HG03175 (cell line): ENCODE data around the gene RGP1.
A peak's percentile ranks its signal among the peaks of the same experiment; 100 is the strongest.

Source experiments
- ATAC-seq: cut with Tn5 transposase; IDR thresholded peaks from one replicate; pipeline ENCODE4 v1.9.1; 2021; ENCODE audit warnings: mild to moderate bottlenecking, moderate library complexity; ENCODE audit not compliant: unreplicated experiment

Gene RGP1

DNA sequence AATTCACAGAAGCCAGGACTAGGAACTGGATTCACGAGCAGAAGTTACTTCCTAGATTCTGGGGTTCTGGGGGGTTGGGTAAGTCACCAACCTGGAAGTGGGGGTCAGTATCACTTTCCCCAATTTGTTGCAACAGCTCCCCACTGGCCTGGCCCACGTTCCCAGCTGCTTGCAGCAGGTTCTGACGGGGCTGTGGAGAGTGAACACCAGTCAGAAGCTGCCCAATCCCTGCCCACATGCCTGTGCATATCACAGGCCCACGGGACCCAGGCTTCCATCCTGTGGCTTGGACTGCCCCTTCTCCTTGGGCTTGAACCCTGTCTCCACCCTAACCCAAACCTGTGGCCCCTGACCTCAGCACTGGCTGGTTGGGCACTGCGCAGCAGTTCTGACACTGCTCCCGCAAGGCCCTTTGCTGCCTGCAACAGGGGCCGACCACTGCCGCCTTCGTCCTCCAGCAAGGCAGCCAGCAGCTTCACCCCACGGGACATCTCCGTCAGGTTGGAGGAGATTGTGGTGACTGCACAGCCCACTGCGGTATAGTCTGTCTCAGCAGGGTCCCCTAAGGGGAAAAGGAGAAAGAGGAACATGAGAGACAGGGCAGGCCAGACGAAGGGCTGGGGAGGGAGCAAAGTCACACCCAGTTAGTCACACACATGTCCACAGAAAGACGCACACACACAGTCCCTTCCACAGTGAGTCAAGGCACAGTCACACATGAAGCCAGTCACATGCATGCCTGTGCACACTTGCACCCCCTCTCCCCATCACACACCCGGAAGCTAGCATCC, 30.2 kb upstream of the RGP1 start:
- no peak for ATAC-seq

- ATAC-seq: no peak
These were observed 29.5 kb upstream of the RGP1 start for GRCh38 chr9:35719546-35719945.

DNA sequence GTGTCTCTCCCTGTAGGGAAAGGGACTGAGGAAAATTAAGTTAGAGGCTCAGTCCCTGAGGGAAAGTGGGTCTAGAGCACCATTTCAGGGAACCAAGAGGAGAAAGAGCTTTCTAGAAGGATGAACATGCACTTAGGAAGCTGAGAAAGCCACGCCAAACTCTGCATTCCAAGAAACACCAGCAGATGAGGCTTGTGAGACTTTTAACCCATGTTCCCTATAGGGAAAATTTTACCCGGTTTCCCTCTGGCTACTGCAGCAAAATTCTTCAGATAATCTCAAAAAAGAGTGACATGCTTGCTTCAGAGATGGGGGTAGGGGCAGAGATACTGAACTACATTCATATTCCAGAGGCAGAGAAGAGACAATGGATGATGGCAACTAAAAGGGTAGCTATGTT, 25.7 kb upstream of the RGP1 start:
- no peak for ATAC-seq

DNA sequence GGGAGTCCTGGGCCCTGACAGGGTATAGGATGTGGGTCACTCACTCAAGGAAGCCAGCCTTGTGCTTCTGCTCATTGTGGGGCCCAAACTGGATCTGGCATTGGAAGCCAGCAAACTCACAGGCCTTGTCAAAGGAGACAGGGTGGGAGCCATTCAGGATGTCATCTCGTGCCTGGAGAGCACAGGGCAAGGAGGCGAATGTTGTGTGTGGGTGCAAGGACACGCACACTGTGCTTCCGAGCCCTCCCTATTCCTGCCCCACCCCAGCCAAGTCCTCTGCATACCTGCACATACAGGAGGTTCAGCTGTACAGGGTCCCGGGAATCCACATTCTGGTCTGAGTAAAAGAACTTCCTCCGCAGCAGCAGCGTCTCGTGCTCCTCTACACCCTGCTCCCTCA, 25.2 kb upstream of the RGP1 start:
- ATAC-seq: no peak

- ATAC-seq: no peak
These were observed 23.7 kb upstream of the RGP1 start for GRCh38 chr9:35725362-35725761.

GRCh38 chr9:35726931-35727330, 22.2 kb upstream of the RGP1 start:
- no peak for ATAC-seq

- no peak for ATAC-seq
These were observed 21.4 kb upstream of the RGP1 start for GRCh38 chr9:35727676-35728040.

- no peak for ATAC-seq
These were observed 20.8 kb upstream of the RGP1 start for GRCh38 chr9:35728041-35728971.

GRCh38 chr9:35729101-35729500, 20.0 kb upstream of the RGP1 start:
- ATAC-seq: no peak

DNA sequence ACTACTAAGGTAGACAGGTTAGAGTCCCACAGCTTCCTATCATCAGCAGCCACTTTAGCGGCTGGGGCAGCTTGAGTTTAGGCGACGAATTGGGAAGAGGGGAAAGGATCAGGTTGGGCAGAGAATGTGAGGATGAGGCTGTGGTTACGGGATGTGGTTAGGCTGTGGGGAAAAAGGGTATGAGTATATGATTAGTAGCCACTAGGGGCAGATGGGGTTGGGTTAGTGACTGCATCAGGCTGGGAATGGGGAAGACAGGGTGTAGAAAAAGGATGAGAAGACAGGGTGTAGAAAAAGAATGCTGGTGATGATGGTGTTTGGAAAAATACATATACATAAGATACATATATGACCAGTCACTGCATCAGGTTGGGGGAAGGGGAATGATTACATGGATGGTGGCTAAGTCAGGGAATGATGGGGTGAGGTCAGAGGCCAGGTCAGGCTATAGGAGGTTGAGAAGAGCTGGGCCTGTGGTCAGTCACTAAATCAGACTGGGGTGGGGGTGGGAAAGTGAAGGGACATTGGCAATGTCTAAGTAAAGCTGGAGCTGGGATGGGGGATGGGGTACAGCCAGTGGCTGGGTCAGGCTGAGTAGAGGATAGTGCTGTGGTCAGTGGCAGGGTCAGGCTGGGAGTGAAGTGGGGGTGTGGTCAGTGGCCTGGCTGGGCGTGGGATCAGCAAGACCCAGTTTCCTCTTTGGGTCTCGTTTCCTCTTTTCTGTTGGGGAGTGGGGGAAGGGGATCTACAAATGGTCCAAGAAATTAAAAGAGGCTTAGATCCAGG, 19.2 kb upstream of the RGP1 start:
- no peak for ATAC-seq

DNA sequence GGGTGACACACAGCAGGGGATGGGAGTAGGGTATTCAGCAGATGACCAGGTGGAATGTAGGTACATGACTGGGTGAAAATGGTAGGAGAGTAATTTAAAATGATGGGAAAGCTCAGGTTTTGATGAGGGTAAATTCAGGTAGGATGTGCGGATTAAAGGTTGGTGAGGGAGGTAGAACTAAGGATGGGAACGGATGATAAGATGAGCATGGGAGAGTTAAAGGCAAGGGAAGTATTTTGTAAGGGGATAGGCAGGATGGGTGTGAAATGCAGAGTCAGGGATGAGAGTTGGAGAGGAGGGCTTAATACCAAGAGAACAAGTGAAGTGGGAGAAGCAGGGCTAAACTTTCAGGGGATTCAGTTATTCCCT, 18.6 kb upstream of the RGP1 start:
- ATAC-seq: no peak

GRCh38 chr9:35731415-35732184, 17.5 kb upstream of the RGP1 start:
- no peak for ATAC-seq

GRCh38 chr9:35732185-35732799, 16.8 kb upstream of the RGP1 start, which contains the start of the genes CREB3 and TLN1:
CREB3 (plus strand) TSS chr9:35732666; CDS start chr9:35732773, 107 bp downstream.
TLN1 (minus strand) TSS chr9:35732195; CDS start chr9:35725694, 6,501 bp downstream.
- peak; percentile 82 for ATAC-seq

DNA sequence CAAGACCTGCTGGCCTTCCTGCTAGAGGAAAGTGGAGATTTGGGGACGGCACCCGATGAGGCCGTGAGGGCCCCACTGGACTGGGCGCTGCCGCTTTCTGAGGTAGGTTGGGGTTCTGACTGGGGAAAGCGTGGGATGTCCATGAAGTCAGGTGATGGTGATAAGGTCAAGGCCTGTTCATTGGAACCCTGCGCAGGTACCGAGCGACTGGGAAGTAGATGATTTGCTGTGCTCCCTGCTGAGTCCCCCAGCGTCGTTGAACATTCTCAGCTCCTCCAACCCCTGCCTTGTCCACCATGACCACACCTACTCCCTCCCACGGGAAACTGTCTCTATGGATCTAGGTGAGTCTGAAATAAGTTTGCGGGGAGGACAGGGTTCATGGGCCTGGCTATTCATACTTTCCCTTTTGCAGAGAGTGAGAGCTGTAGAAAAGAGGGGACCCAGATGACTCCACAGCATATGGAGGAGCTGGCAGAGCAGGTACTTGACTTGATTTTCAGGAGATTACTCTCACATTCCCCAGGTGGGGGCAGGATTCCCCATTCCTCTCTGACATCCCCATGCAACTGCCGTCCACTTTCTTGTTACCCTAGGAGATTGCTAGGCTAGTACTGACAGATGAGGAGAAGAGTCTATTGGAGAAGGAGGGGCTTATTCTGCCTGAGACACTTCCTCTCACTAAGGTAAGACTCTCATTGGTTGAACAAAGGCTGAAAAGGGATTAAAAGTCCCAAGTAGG, 16.1 kb upstream of the RGP1 start:
- peak; percentile 1 for ATAC-seq

- ATAC-seq: no peak
These were observed 15.0 kb upstream of the RGP1 start for GRCh38 chr9:35734096-35734495.

DNA sequence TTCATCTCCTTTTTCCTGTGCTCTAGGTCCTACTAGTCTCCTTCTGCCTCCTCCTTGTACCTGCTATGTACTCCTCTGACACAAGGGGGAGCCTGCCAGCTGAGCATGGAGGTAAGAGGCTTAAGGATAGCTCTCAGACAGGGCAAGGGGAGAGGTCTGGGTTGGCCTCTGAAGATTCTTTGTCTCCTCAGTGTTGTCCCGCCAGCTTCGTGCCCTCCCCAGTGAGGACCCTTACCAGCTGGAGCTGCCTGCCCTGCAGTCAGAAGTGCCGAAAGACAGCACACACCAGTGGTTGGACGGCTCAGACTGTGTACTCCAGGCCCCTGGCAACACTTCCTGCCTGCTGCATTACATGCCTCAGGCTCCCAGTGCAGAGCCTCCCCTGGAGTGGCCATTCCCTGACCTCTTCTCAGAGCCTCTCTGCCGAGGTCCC, 12.9 kb upstream of the RGP1 start:
- ATAC-seq: no peak

- ATAC-seq: no peak
These were observed 11.9 kb upstream of the RGP1 start for GRCh38 chr9:35737143-35737542.

- ATAC-seq: no peak
These were observed 10.9 kb upstream of the RGP1 start for GRCh38 chr9:35738186-35738585.

GRCh38 chr9:35738924-35739323, 10.2 kb upstream of the RGP1 start:
- no peak for ATAC-seq
